Endodermal cell (in vitro differentiated cells): ENCODE results near the gene RUNDC3A. TPM values are rescaled to one million over a fixed set of nuclear protein-coding genes. Genes with fewer than 3 reads are reported as not detected.

Experiments used
- DNase-seq: peaks from one replicate; pipeline ENCODE4 v3.0.0-alpha.2; 2017
- H3K27ac ChIP-seq: 2 replicates; pipeline ENCODE4 v1.5.1; 2013; ENCODE audit warnings: mild to moderate bottlenecking, low read depth, low read length, moderate library complexity
- H3K27me3 ChIP-seq: 2 replicates; pipeline ENCODE4 v1.6.1; 2013; ENCODE audit warnings: mild to moderate bottlenecking, low read length, moderate library complexity; ENCODE audit not compliant: insufficient read depth, control insufficient read depth, poor library complexity, severe bottlenecking
- H3K36me3 ChIP-seq: 2 replicates; pipeline ENCODE4 v1.7.0; 2013; ENCODE audit warnings: mild to moderate bottlenecking, low read length, moderate library complexity; ENCODE audit not compliant: control insufficient read depth, insufficient read depth
- H3K4me1 ChIP-seq: one replicate; pipeline ENCODE4 v1.7.0; 2013; ENCODE audit warnings: low read length; ENCODE audit not compliant: control insufficient read depth, insufficient read depth
- H3K4me3 ChIP-seq: 2 replicates; pipeline ENCODE4 v1.5.1; 2013; ENCODE audit warnings: mild to moderate bottlenecking, low read length, moderate library complexity
- H3K9ac ChIP-seq: 2 replicates; pipeline ENCODE4 v1.6.1; 2013; ENCODE audit warnings: mild to moderate bottlenecking, low read length, moderate library complexity; ENCODE audit not compliant: poor library complexity, severe bottlenecking; ENCODE audit errors: extremely low read depth
- H3K9me3 ChIP-seq: 2 replicates; pipeline ENCODE4 v1.6.1; 2013; ENCODE audit warnings: mild to moderate bottlenecking, low read length, moderate library complexity; ENCODE audit not compliant: control insufficient read depth
- H3K27ac Mint-ChIP-seq: 2 replicates; pipeline ENCODE4 v1.8.0; 2020; ENCODE audit warnings: mixed read lengths
- H3K27me3 Mint-ChIP-seq: 2 replicates; pipeline ENCODE4 v1.8.0; 2021; ENCODE audit warnings: mild to moderate bottlenecking, mixed read lengths; ENCODE audit not compliant: insufficient read depth
- H3K36me3 Mint-ChIP-seq: 2 replicates; pipeline ENCODE4 v1.8.0; 2020; ENCODE audit warnings: low read depth, mixed read lengths
- H3K4me1 Mint-ChIP-seq: 2 replicates; pipeline ENCODE4 v1.8.0; 2020; ENCODE audit warnings: mixed read lengths
- H3K4me3 Mint-ChIP-seq: 2 replicates; pipeline ENCODE4 v1.8.0; 2020; ENCODE audit warnings: mild to moderate bottlenecking, moderate library complexity, mixed read lengths
- H3K9me3 Mint-ChIP-seq: 2 replicates; pipeline ENCODE4 v1.8.0; 2020; ENCODE audit warnings: mild to moderate bottlenecking, mixed read lengths
- CTCF ChIP-seq: fragments of 200-600 bp; sonication (generic); conservative IDR thresholded peaks from 2 replicates; pipeline ENCODE4 v1.5.0; 2021; ENCODE audit warnings: antibody characterized with exemption, mild to moderate bottlenecking
- WGBS, 2 experiments: methylation state at CpG; one replicate each; pipeline versions ENCODE4 v1.1.5 to v1.1.7; 2013; ENCODE audit warnings: missing lambda C conversion rate in 2 of 2, mixed read lengths in 1 of 2; ENCODE audit not compliant: insufficient coverage in 1 of 2, insufficient read length in 1 of 2; 5-methylcytosine and 5-hydroxymethylcytosine counted together
- total RNA-seq, 2 donors: library from RNA; stranded (reverse); fragmentation: NEBNext Ultra II Directional in 1 of 2; extraction: Animal tissue kit (Norgen Biotek cat#: 25700) in 1 of 2; gene quantifications; 2 replicates in 1 of 2; 3 replicates in 1 of 2; pipeline ENCODE4 v1.2.1, GENCODE V29; 2021

Gene RUNDC3A
- total RNA-seq, 2 donors from 2014 or later, result 1.0 to 2.1 TPM

- Mint-ChIP-seq H3K4me3 (no peak overlapping the region), H3K4me1 (no peaks in the 10 kb centered on the region), H3K27ac (no peak overlapping the region), H3K9me3 (no peaks in the 10 kb centered on the region), H3K27me3 (peaks cover 3% of the 10 kb centered on the region), H3K36me3 (no peaks in the 10 kb centered on the region)
- no peak overlapping the region for H3K27ac ChIP-seq
- H3K9me3 ChIP-seq, result no peaks in the 10 kb centered on the region
- H3K9ac ChIP-seq, result no peak overlapping the region
- H3K4me1 ChIP-seq, result no peaks in the 10 kb centered on the region
- no peak for TF ChIP-seq CTCF
- WGBS, 2 experiments, result 92 to 96% methylated on average over 4 of the region's 5 CpGs
- no peak for DNase-seq
- H3K4me3 ChIP-seq, result no peak overlapping the region
- no peaks in the 10 kb centered on the region for H3K27me3 ChIP-seq
- no peaks in the 10 kb centered on the region for H3K36me3 ChIP-seq
These were observed 25.0 kb downstream of the RUNDC3A start for GRCh38 chr17:44333371-44333770.

- H3K4me3 Mint-ChIP-seq, result no peak overlapping the region
- DNase-seq, result no peak
- H3K4me3 ChIP-seq, result no peak overlapping the region
- no peaks in the 10 kb centered on the region for H3K4me1 ChIP-seq
- no peaks in the 10 kb centered on the region for H3K36me3 Mint-ChIP-seq
- no peaks in the 10 kb centered on the region for H3K27me3 ChIP-seq
- H3K27ac ChIP-seq, result no peak overlapping the region
- H3K27ac Mint-ChIP-seq, result no peak overlapping the region
- H3K4me1 Mint-ChIP-seq, result no peaks in the 10 kb centered on the region
- no peaks in the 10 kb centered on the region for H3K9me3 ChIP-seq
- H3K27me3 Mint-ChIP-seq, result peaks cover 4% of the 10 kb centered on the region
- no peak for TF ChIP-seq CTCF
- H3K36me3 ChIP-seq, result no peaks in the 10 kb centered on the region
- 77% methylated on average over 2 of the region's 2 CpGs; no CpG with 5 or more reads in 1 of the 2 experiments for WGBS, 2 experiments
- no peaks in the 10 kb centered on the region for H3K9me3 Mint-ChIP-seq
- no peak overlapping the region for H3K9ac ChIP-seq
These were observed 25.9 kb downstream of the RUNDC3A start for GRCh38 chr17:44334315-44334714.

GRCh38 chr17:44334727-44335126, 26.3 kb downstream of the RUNDC3A start:
- Histone ChIP-seq H3K36me3 (no peaks in the 10 kb centered on the region), H3K4me1 (no peaks in the 10 kb centered on the region), H3K9ac (no peak overlapping the region), H3K9me3 (no peaks in the 10 kb centered on the region), H3K4me3 (no peak overlapping the region), H3K27ac (no peak overlapping the region), H3K27me3 (no peaks in the 10 kb centered on the region)
- Mint-ChIP-seq H3K4me1 (no peaks in the 10 kb centered on the region), H3K36me3 (no peaks in the 10 kb centered on the region), H3K27ac (no peak overlapping the region), H3K4me3 (no peak overlapping the region), H3K27me3 (peaks cover 4% of the 10 kb centered on the region), H3K9me3 (no peaks in the 10 kb centered on the region)
- DNase-seq, result no peak
- 64 to 67% methylated on average over 1 to 3 of the region's 3 CpGs for WGBS, 2 experiments
- peak; percentile 17 for TF ChIP-seq CTCF
